Activated naive CD8-positive, alpha-beta T cell treated with anti-CD3 and anti-CD28 coated beads, Interleukin-2, amount 50 U/mL, for 16 hours (primary cell): Measurements from ENCODE around the gene PLEKHS1.
"Not testable (repeated sequence)": the region's sequence is repeated elsewhere in the genome, so short reads cannot be mapped to it uniquely, and the experiment has no call there.

Experiments
- DNase-seq: peaks from one replicate; pipeline ENCODE4 v3.0.0-alpha.2; 2020; ENCODE audit warnings: low read depth, low spot score

Gene PLEKHS1

GRCh38 chr10:113788604-113789083 is 37.2 kb downstream of the PLEKHS1 start:
- DNase-seq, result no peak

- no peak for DNase-seq
Observed at GRCh38 chr10:113791691-113792090, 40.2 kb downstream of the PLEKHS1 start.

- DNase-seq, result no peak
Observed at GRCh38 chr10:113801569-113801968, 50.1 kb downstream of the PLEKHS1 start.

GRCh38 chr10:113802997-113803396 is 51.5 kb downstream of the PLEKHS1 start:
- no peak for DNase-seq

- DNase-seq, result no peak
Observed at GRCh38 chr10:113806503-113806902, 55.0 kb downstream of the PLEKHS1 start.

GRCh38 chr10:113808168-113808567 is 56.7 kb downstream of the PLEKHS1 start:
- DNase-seq, result no peak

- not testable (repeated sequence) for DNase-seq
Observed at GRCh38 chr10:113814700-113815099, 63.2 kb downstream of the PLEKHS1 start.

- no peak for DNase-seq
Observed at GRCh38 chr10:113819989-113820388, 68.5 kb downstream of the PLEKHS1 start.

GRCh38 chr10:113820507-113820906 is 69.0 kb downstream of the PLEKHS1 start:
- no peak for DNase-seq

GRCh38 chr10:113821306-113821705 is 69.8 kb downstream of the PLEKHS1 start:
- DNase-seq, result not testable (repeated sequence)

- DNase-seq, result no peak
Observed at GRCh38 chr10:113822174-113822573, 70.7 kb downstream of the PLEKHS1 start.

- DNase-seq, result no peak
Observed at GRCh38 chr10:113823389-113823788, 71.9 kb downstream of the PLEKHS1 start.

GRCh38 chr10:113825791-113826190 is 74.3 kb downstream of the PLEKHS1 start:
- no peak for DNase-seq

GRCh38 chr10:113828567-113828966 is 77.1 kb downstream of the PLEKHS1 start:
- not testable (repeated sequence) for DNase-seq
